Spleen (tissue), 7 donors: ENCODE results near the gene GAS6.

ENCODE experiments used
- CTCF ChIP-seq, 11 experiments: fragments of 200-600 bp in 7 of 11; fragments of 450-650 bp in 4 of 11; sonication (generic) in 4 of 11; IDR thresholded peaks in 8 of 11; conservative IDR thresholded peaks in 3 of 11; 1 replicate in 7 of 11; 2 replicates in 4 of 11; pipeline versions ENCODE4 v1.4.0 to v1.8.0; 2016 to 2021; ENCODE audit warnings: antibody characterized with exemption in 11 of 11, inconsistent platforms in 4 of 11, mild to moderate bottlenecking in 1 of 11
- POLR2A ChIP-seq, 3 donors: fragments of 450-650 bp; IDR thresholded peaks; one replicate each; pipeline ENCODE4 v1.5.1; 2017; ENCODE audit warnings: antibody characterized with exemption in 3 of 3, mild to moderate bottlenecking in 1 of 3
- POLR2AphosphoS5 ChIP-seq, 3 donors: sonication (generic); formaldehyde crosslinking; IDR thresholded peaks; one replicate each; pipeline ENCODE4 v1.5.1; 2017; ENCODE audit warnings: antibody characterized with exemption in 3 of 3
- donor health status: DM: no; HTN: no; CAD: no; lungs with moderate emphysema.
- donor health status: DM: no; HTN: no; CAD: no.
- donor health status: DM: no; HTN: no; CAD: no.

- TF ChIP-seq CTCF (IDR thresholded peaks at IDR 0.05 in 8 of 11, conservative IDR thresholded peaks at IDR 0.05 in 3 of 11) = no peak
- TF ChIP-seq POLR2A (IDR thresholded peaks at IDR 0.05) = no peak
- no peak for TF ChIP-seq POLR2AphosphoS5 (IDR thresholded peaks at IDR 0.05)
Measured at GRCh38 chr13:113787694-113788093, 76.2 kb downstream of the GAS6 start.
